Fibroblast of lung (primary cell): Measurements from ENCODE around the gene SLC13A1. TPM values are rescaled to one million over a fixed set of nuclear protein-coding genes. Genes with fewer than 3 reads are reported as not detected.

Source experiments
- DNase-seq, 2 donors: peaks; one replicate each; pipeline versions ENCODE4 v3.0.0 to v3.0.0-alpha.2; 2010; ENCODE audit warnings: low read depth in 2 of 2
- H2AFZ ChIP-seq: 2 replicates; pipeline ENCODE4 v1.5.1; 2012; ENCODE audit warnings: low read length, control low read depth, inconsistent platforms
- H3K27ac ChIP-seq: 2 replicates; pipeline ENCODE4 v1.5.1; 2011; ENCODE audit warnings: low read length, control low read depth; ENCODE audit not compliant: insufficient read depth
- H3K27me3 ChIP-seq: 2 replicates; pipeline ENCODE4 v1.5.1; 2011; ENCODE audit warnings: mild to moderate bottlenecking, low read length; ENCODE audit not compliant: control insufficient read depth, insufficient read depth
- H3K36me3 ChIP-seq: 2 replicates; pipeline ENCODE4 v1.5.1; 2011; ENCODE audit warnings: low read length; ENCODE audit not compliant: control insufficient read depth, insufficient read depth
- H3K4me1 ChIP-seq: 2 replicates; pipeline ENCODE4 v1.5.1; 2011; ENCODE audit warnings: low read length; ENCODE audit not compliant: control insufficient read depth, insufficient read depth; ENCODE audit errors: extremely low read depth
- H3K4me2 ChIP-seq: 2 replicates; pipeline ENCODE4 v1.5.1; 2011; ENCODE audit warnings: low read length, control low read depth; ENCODE audit not compliant: insufficient read depth; ENCODE audit errors: extremely low read depth
- H3K4me3 ChIP-seq, 4 experiments: fragments of 200-600 bp in 1 of 4; sonication (generic) in 1 of 4; replicated peaks in 1 of 4; 2 replicates each; pipeline ENCODE4 v1.5.1; 2011 to 2016; ENCODE audit warnings: low read length in 4 of 4, low read depth in 3 of 4, mild to moderate bottlenecking in 3 of 4, control low read depth in 2 of 4, inconsistent platforms in 1 of 4, mixed read lengths in 1 of 4; ENCODE audit not compliant: insufficient read depth in 1 of 4; ENCODE audit errors: control extremely low read depth in 1 of 4
- H3K79me2 ChIP-seq: 2 replicates; pipeline ENCODE4 v1.5.1; 2012; ENCODE audit warnings: mild to moderate bottlenecking, low read length, inconsistent platforms; ENCODE audit not compliant: control insufficient read depth, insufficient read depth
- H3K9ac ChIP-seq: 2 replicates; pipeline ENCODE4 v1.5.1; 2011; ENCODE audit warnings: mild to moderate bottlenecking, low read length, control low read depth; ENCODE audit not compliant: insufficient read depth
- H3K9me3 ChIP-seq: 2 replicates; pipeline ENCODE4 v1.5.1; 2012; ENCODE audit warnings: low read depth, low read length; ENCODE audit not compliant: control insufficient read depth, insufficient read depth
- H4K20me1 ChIP-seq: 2 replicates; pipeline ENCODE4 v1.5.1; 2011; ENCODE audit warnings: low read length; ENCODE audit not compliant: control insufficient read depth, insufficient read depth; ENCODE audit errors: extremely low read depth
- EZH2 ChIP-seq: IDR thresholded peaks from 2 replicates; pipeline ENCODE4 v1.5.1; 2012; ENCODE audit warnings: low read length, control low read depth, mild to moderate bottlenecking; ENCODE audit errors: missing control alignments
- polyA plus RNA-seq, 2 donors: library from polyadenylated mRNA; depleted of rRNA in 1 of 2; stranded (reverse) in 1 of 2; unstranded in 1 of 2; fragments of >200 nt; gene quantifications; 2 replicates each; pipeline ENCODE4 v1.2.1, GENCODE V29; 2011 to 2012; ENCODE audit warnings: missing spikeins in 1 of 2
- total RNA-seq: library from RNA; depleted of rRNA; stranded (reverse); fragments of >200 nt; gene quantifications from 2 replicates; pipeline ENCODE4 v1.2.1, GENCODE V29; 2014
- TF ChIP-seq, protein P1 (sequence below), 2 donors: IDR thresholded peaks in 1 of 2; conservative IDR thresholded peaks in 1 of 2; 1 replicate in 1 of 2; 2 replicates in 1 of 2; pipeline ENCODE4 v1.5.1; 2011 to 2012; ENCODE audit warnings: low read length in 2 of 2, control low read depth in 1 of 2, inconsistent platforms in 1 of 2, low read depth in 1 of 2, mild to moderate bottlenecking in 1 of 2

Gene SLC13A1
- total and polyA plus RNA-seq, 2 donors (not counting 1 experiment from before 2014, with no cell fraction given) = not detected

GRCh38 chr7:123193235-123193634 lies 6.5 kb downstream of the SLC13A1 start:
- H3K27me3 ChIP-seq = no peaks in the 10 kb centered on the region
- H3K9ac ChIP-seq = no peak overlapping the region
- no peaks in the 10 kb centered on the region for H3K79me2 ChIP-seq
- H3K4me1 ChIP-seq = no peaks in the 10 kb centered on the region
- no peaks in the 10 kb centered on the region for H3K9me3 ChIP-seq
- TF ChIP-seq, protein P1, sequence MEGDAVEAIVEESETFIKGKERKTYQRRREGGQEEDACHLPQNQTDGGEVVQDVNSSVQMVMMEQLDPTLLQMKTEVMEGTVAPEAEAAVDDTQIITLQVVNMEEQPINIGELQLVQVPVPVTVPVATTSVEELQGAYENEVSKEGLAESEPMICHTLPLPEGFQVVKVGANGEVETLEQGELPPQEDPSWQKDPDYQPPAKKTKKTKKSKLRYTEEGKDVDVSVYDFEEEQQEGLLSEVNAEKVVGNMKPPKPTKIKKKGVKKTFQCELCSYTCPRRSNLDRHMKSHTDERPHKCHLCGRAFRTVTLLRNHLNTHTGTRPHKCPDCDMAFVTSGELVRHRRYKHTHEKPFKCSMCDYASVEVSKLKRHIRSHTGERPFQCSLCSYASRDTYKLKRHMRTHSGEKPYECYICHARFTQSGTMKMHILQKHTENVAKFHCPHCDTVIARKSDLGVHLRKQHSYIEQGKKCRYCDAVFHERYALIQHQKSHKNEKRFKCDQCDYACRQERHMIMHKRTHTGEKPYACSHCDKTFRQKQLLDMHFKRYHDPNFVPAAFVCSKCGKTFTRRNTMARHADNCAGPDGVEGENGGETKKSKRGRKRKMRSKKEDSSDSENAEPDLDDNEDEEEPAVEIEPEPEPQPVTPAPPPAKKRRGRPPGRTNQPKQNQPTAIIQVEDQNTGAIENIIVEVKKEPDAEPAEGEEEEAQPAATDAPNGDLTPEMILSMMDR (conservative IDR thresholded peaks at IDR 0.05 in 1 of 2, IDR thresholded peaks at IDR 0.05 in 1 of 2; ENCODE audit: low read depth in 1 of 2, low read length in 2 of 2) = no peak
- no peak for TF ChIP-seq EZH2
- H3K36me3 ChIP-seq = no peaks in the 10 kb centered on the region
- no peaks in the 10 kb centered on the region for H4K20me1 ChIP-seq
- no peak overlapping the region for H3K4me3 ChIP-seq
- H2AFZ ChIP-seq = no peak overlapping the region
- no peak overlapping the region for H3K27ac ChIP-seq
- no peak for DNase-seq
- H3K4me2 ChIP-seq = no peak overlapping the region

DNA sequence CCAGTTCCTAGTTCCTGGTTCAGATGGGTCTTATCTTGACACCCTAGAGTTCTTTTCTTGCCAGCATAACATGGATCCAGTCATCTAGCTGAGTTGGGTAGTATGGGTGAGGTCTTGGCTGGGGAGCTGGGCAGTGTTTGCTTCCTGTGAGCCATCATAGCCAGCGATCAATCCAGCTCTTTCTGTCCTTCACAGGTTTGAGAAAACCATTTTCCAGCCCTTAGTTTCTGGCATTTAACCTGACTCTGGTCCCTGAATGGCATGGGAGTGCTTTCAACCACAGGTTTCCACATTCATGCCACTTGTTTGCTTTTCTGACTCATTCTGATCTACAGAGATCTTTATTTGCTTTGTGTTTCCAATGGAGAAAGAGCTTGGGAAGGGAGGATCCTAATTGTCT lies 8.6 kb downstream of the SLC13A1 start:
- H3K27me3 ChIP-seq = no peaks in the 10 kb centered on the region
- H4K20me1 ChIP-seq = no peaks in the 10 kb centered on the region
- no peak overlapping the region for H3K27ac ChIP-seq
- H3K4me1 ChIP-seq = no peaks in the 10 kb centered on the region
- H2AFZ ChIP-seq = no peak overlapping the region
- DNase-seq = no peak
- no peak overlapping the region for H3K4me3 ChIP-seq
- H3K9me3 ChIP-seq = no peaks in the 10 kb centered on the region
- no peak overlapping the region for H3K9ac ChIP-seq
- no peaks in the 10 kb centered on the region for H3K36me3 ChIP-seq
- no peak for TF ChIP-seq EZH2
- TF ChIP-seq, protein P1 (conservative IDR thresholded peaks at IDR 0.05 in 1 of 2, IDR thresholded peaks at IDR 0.05 in 1 of 2; ENCODE audit: low read depth in 1 of 2, low read length in 2 of 2) = no peak
- H3K4me2 ChIP-seq = no peak overlapping the region
- H3K79me2 ChIP-seq = no peaks in the 10 kb centered on the region

GRCh38 chr7:123190109-123190831 lies 9.5 kb downstream of the SLC13A1 start:
- Histone ChIP-seq H3K79me2 (no peaks in the 10 kb centered on the region), H3K4me2 (no peak overlapping the region), H4K20me1 (no peaks in the 10 kb centered on the region), H3K4me3 (no peak overlapping the region), H3K27me3 (no peaks in the 10 kb centered on the region), H3K9me3 (no peaks in the 10 kb centered on the region), H3K27ac (no peak overlapping the region), H3K4me1 (no peaks in the 10 kb centered on the region), H3K36me3 (no peaks in the 10 kb centered on the region), H2AFZ (no peak overlapping the region), H3K9ac (no peak overlapping the region)
- TF ChIP-seq EZH2 = no peak
- TF ChIP-seq, protein P1 (conservative IDR thresholded peaks at IDR 0.05 in 1 of 2, IDR thresholded peaks at IDR 0.05 in 1 of 2; ENCODE audit: low read depth in 1 of 2, low read length in 2 of 2) = no peak
- DNase-seq = no peak
